GM12878 (cell line): ENCODE results near the gene ARHGAP27. TPM values are rescaled to one million over a fixed set of nuclear protein-coding genes. Genes with fewer than 3 reads are reported as not detected.

Experiments
- ATAC-seq: fragments of 200-7000 bp; cut with Tn5 transposase; 3 replicates; pipeline ENCODE4 v1.9.1; 2020; ENCODE audit warnings: mild to moderate bottlenecking, moderate library complexity
- BruUV-seq: library from RNA; stranded (reverse); fragments of 400-500 nt; replicated peaks from 2 replicates; lab custom pipeline; 2021; lab: Mats Ljungman, UMichigan
- CTCF ChIA-PET: fragments of 300-600 bp; sonication (Branson Sonifier 250); formaldehyde crosslinking; extraction: SDS; loops from one replicate; lab custom pipeline; 2021; ENCODE audit warnings: inconsistent platforms; lab: Yijun Ruan, JAX
- POLR2A ChIA-PET: fragments of 350-600 bp; formaldehyde crosslinking; extraction: SDS; loops from one replicate; lab custom pipeline; 2021; ENCODE audit warnings: inconsistent platforms; lab: Charles Lee
- RAD21 ChIA-PET: fragments of 300-600 bp; sonication (Branson Sonifier 250); formaldehyde crosslinking; loops from one replicate; lab custom pipeline; 2023; ENCODE audit warnings: antibody characterized with exemption; ENCODE audit not compliant: unreplicated experiment; lab: Charles Lee
- SMC1A ChIA-PET: fragments of 300-600 bp; sonication (Branson Sonifier 250); formaldehyde crosslinking; loops from one replicate; lab custom pipeline; 2023; ENCODE audit not compliant: unreplicated experiment, uncharacterized antibody; lab: Charles Lee
- DNase-seq: peaks from one replicate; pipeline ENCODE4 v3.0.0-alpha.2; 2011; ENCODE audit warnings: low read depth, low spot score
- FAIRE-seq: peaks from 3 replicates; lab custom pipeline; 2011; peaks lifted over from hg19 to GRCh38; lab: Jason Lieb, UNC
- H2AFZ ChIP-seq: 2 replicates; pipeline ENCODE4 v1.6.0; 2011; ENCODE audit warnings: low read depth, low read length, control low read depth; ENCODE audit not compliant: control insufficient read depth
- H3K27ac ChIP-seq: 2 replicates; pipeline ENCODE4 v1.5.1; 2011; ENCODE audit warnings: control low read depth; ENCODE audit not compliant: control insufficient read depth, insufficient read depth
- H3K27me3 ChIP-seq, 2 experiments: replicated peaks in 1 of 2; 2 replicates each; pipeline versions ENCODE4 v1.6.0 to v1.6.1; 2011; ENCODE audit warnings: low read length in 1 of 2; ENCODE audit not compliant: control insufficient read depth in 2 of 2, insufficient read depth in 2 of 2
- H3K36me3 ChIP-seq, 2 experiments: 2 replicates each; pipeline ENCODE4 v1.5.1; 2011; ENCODE audit warnings: low read length in 1 of 2; ENCODE audit not compliant: control insufficient read depth in 2 of 2, insufficient read depth in 2 of 2
- H3K4me1 ChIP-seq: 2 replicates; pipeline ENCODE4 v1.6.1; 2011; ENCODE audit warnings: mild to moderate bottlenecking, low read length, moderate library complexity, mixed read lengths; ENCODE audit not compliant: control insufficient read depth, insufficient read depth
- H3K4me2 ChIP-seq: 2 replicates; pipeline ENCODE4 v1.6.0; 2011; ENCODE audit warnings: control low read depth; ENCODE audit not compliant: control insufficient read depth, insufficient read depth
- H3K4me3 ChIP-seq: fragments of 200-600 bp; sonication (generic); 2 replicates; pipeline ENCODE4 v1.5.1; 2016
- H3K79me2 ChIP-seq: 2 replicates; pipeline ENCODE4 v1.6.0; 2011; ENCODE audit warnings: low read length; ENCODE audit not compliant: control insufficient read depth, insufficient read depth
- H3K9ac ChIP-seq: 2 replicates; pipeline ENCODE4 v1.8.0; 2011; ENCODE audit warnings: low read length, control low read depth, mixed read lengths; ENCODE audit not compliant: control insufficient read depth, insufficient read depth
- H3K9me3 ChIP-seq: replicated peaks from 3 replicates; pipeline ENCODE4 v1.5.1; 2011; ENCODE audit warnings: mild to moderate bottlenecking, low read length; ENCODE audit not compliant: control insufficient read depth, insufficient read depth
- H4K20me1 ChIP-seq: 2 replicates; pipeline ENCODE4 v1.6.0; 2011; ENCODE audit not compliant: control insufficient read depth, insufficient read depth
- BACH1 ChIP-seq: fragments of 450-650 bp; IDR thresholded peaks from 2 replicates; pipeline ENCODE4 v1.6.1; 2017; ENCODE audit warnings: mild to moderate bottlenecking, borderline replicate concordance
- ESRRA ChIP-seq: IDR thresholded peaks from 2 replicates; pipeline ENCODE4 v1.6.1; 2012; ENCODE audit warnings: mild to moderate bottlenecking, low read length, improper control_type of control experiment
- HSF1 ChIP-seq: fragments of 150-350 bp; IDR thresholded peaks from 2 replicates; pipeline ENCODE4 v1.6.1; 2014; ENCODE audit warnings: mild to moderate bottlenecking, low read depth, low read length
- LARP7 ChIP-seq: fragments of 450-650 bp; IDR thresholded peaks from 2 replicates; pipeline ENCODE4 v1.6.1; 2017; ENCODE audit warnings: mild to moderate bottlenecking
- MYC ChIP-seq: IDR thresholded peaks from 2 replicates; pipeline ENCODE4 v1.6.1; 2011; ENCODE audit warnings: mild to moderate bottlenecking, low read length, moderate library complexity, inconsistent platforms; ENCODE audit not compliant: insufficient read depth, insufficient replicate concordance, insufficient read length, severe bottlenecking
- NFIC ChIP-seq: IDR thresholded peaks from 2 replicates; pipeline ENCODE4 v1.6.1; 2012; ENCODE audit warnings: low read depth, mild to moderate bottlenecking, inconsistent platforms, low read length, moderate library complexity
- PAX8 ChIP-seq: fragments of 450-650 bp; IDR thresholded peaks from 2 replicates; pipeline ENCODE4 v1.6.1; 2017; ENCODE audit warnings: mild to moderate bottlenecking, moderate library complexity
- POLR2AphosphoS2 ChIP-seq: IDR thresholded peaks from 2 replicates; pipeline ENCODE4 v1.6.1; 2011; ENCODE audit warnings: low read depth, mild to moderate bottlenecking, low read length, improper control_type of control experiment, moderate library complexity
- RUNX3 ChIP-seq: IDR thresholded peaks from 2 replicates; pipeline ENCODE4 v1.6.1; 2012; ENCODE audit warnings: low read length, inconsistent platforms
- SMARCA5 ChIP-seq: fragments of 450-650 bp; IDR thresholded peaks from 2 replicates; pipeline ENCODE4 v1.6.1; 2017; ENCODE audit warnings: mild to moderate bottlenecking
- USF2 ChIP-seq: IDR thresholded peaks from 2 replicates; pipeline ENCODE4 v1.6.1; 2011; ENCODE audit warnings: low read depth, low read length, improper control_type of control experiment, borderline replicate concordance
- ZNF207 ChIP-seq: fragments of 450-650 bp; IDR thresholded peaks from 2 replicates; pipeline ENCODE4 v1.6.1; 2014; ENCODE audit warnings: antibody characterized with exemption, mild to moderate bottlenecking, borderline replicate concordance
- WGBS: methylation state at CpG from one replicate; pipeline ENCODE4 v1.1.6; 2016; ENCODE audit warnings: low lambda C conversion rate; ENCODE audit not compliant: insufficient replicate concordance, insufficient coverage; ENCODE audit errors: missing lambda C conversion rate; 5-methylcytosine and 5-hydroxymethylcytosine counted together
- in situ Hi-C: fragments of 300-500 bp; cut with MboI; formaldehyde crosslinking; loops from 9 replicates; pipeline ENCODE4 v1.14.3; 2018; ENCODE audit warnings: mixed read lengths
- intact Hi-C: fragments of 100-400 bp; cut with micrococcal nuclease; formaldehyde crosslinking; loops from one replicate; pipeline ENCODE4 v1.14.2; 2022; ENCODE audit not compliant: unreplicated experiment
- polyA plus RNA-seq, 11 experiments: library from polyadenylated mRNA; depleted of rRNA in 4 of 11; unstranded in 6 of 11; stranded (reverse) in 5 of 11; fragments of >200 nt; fragmentation: Nextera tagmentation in 4 of 11; fragmentation: Illumina TruSeq in 1 of 11; extraction: Ambion mirVana in 4 of 11; extraction: Trizol in 1 of 11; gene quantifications; 1 replicate in 1 of 11; 2 replicates in 10 of 11; pipeline versions ENCODE4 v1.2.1 to v1.2.3, GENCODE V29; 2011 to 2016; ENCODE audit warnings: inconsistent platforms in 2 of 11, missing spikeins in 2 of 11, low read depth in 1 of 11
- total RNA-seq, 4 experiments: library from RNA; depleted of rRNA in 3 of 4; stranded (reverse); fragments of >200 nt in 3 of 4; fragmentation: Illumina TruSeq in 1 of 4; extraction: Trizol in 1 of 4; gene quantifications; 2 replicates each; pipeline versions ENCODE4 v1.2.1 to v1.2.3, GENCODE V29; 2013 to 2021
- TF ChIP-seq, protein P1 (sequence below): fragments of 450-650 bp; IDR thresholded peaks from 2 replicates; pipeline ENCODE4 v1.6.1; 2018; ENCODE audit warnings: mild to moderate bottlenecking, low read depth, moderate library complexity; ENCODE audit not compliant: partially characterized antibody
- TF ChIP-seq, protein P2 (sequence below): IDR thresholded peaks from 2 replicates; pipeline ENCODE4 v1.6.1; 2012; ENCODE audit warnings: mild to moderate bottlenecking, low read depth, low read length

Gene ARHGAP27
- total and polyA plus RNA-seq, 10 of the 15 experiments (the other 5 are each of a cell fraction or from before 2014, with no cell fraction given): 0.64 to 45.7 (median 17.7) TPM

GRCh38 chr17:45430738-45431530 is 1.7 kb downstream of the ARHGAP27 start:
- Histone ChIP-seq H3K4me3 (peak overlapping the region; percentile 86), H3K9me3 (no peaks in the 10 kb centered on the region), H3K79me2 (peaks cover 3% of the 10 kb centered on the region; the same call in 1 of the 2 replicates), H3K27ac (peak overlapping the region; percentile 71), H3K9ac (peak overlapping the region; percentile 68), H3K4me1 (peaks cover 26% of the 10 kb centered on the region), H3K36me3 (no peaks in the 10 kb centered on the region), H4K20me1 (no peaks in the 10 kb centered on the region), H3K4me2 (peak overlapping the region; percentile 96), H3K27me3 (no peaks in the 10 kb centered on the region), H2AFZ (peak overlapping the region; percentile 76)
- in situ Hi-C loops: no loop called here
- no peak for FAIRE-seq
- 20% methylated on average over 33 of the region's 47 CpGs for WGBS
- peak; percentile 66 for ATAC-seq
- ChIA-PET CTCF (no interaction called here), RAD21 (interaction anchor here (1.0 to 1.7 kb wide), 5 partner anchors 21 to 114 kb away, joined by 3 to 6 read pairs (median 3); partner anchors contain the start of genes MAP3K14 and PLEKHM1), POLR2A (interaction anchor here (0.6 to 1.0 kb wide), 5 partner anchors 16 to 205 kb away, joined by 3 to 5 read pairs (median 3); partner anchors contain the start of gene MAP3K14), SMC1A (interaction anchor here (1.0 kb wide), 1 partner anchor 202 kb away, joined by 3 read pairs; no protein-coding TSS in a partner anchor)
- DNase-seq: no peak
- TSS peak; percentile 55 for BruUV-seq
- intact Hi-C loops: loop anchor here (10.0 kb wide), 1 partner anchor 64 kb away; the partner anchor contains the start of gene PLEKHM1
- TF ChIP-seq ZNF207 (no peak), LARP7 (no peak), BACH1 (no peak), NFIC (no peak), POLR2AphosphoS2 (no peak), PAX8 (no peak), HSF1 (no peak), RUNX3 (peak; percentile 48), ESRRA (no peak), SMARCA5 (peak; percentile 36; the same call in 1 of the 2 replicates), MYC (no peak), USF2 (no peak)
- TF ChIP-seq, protein P1, sequence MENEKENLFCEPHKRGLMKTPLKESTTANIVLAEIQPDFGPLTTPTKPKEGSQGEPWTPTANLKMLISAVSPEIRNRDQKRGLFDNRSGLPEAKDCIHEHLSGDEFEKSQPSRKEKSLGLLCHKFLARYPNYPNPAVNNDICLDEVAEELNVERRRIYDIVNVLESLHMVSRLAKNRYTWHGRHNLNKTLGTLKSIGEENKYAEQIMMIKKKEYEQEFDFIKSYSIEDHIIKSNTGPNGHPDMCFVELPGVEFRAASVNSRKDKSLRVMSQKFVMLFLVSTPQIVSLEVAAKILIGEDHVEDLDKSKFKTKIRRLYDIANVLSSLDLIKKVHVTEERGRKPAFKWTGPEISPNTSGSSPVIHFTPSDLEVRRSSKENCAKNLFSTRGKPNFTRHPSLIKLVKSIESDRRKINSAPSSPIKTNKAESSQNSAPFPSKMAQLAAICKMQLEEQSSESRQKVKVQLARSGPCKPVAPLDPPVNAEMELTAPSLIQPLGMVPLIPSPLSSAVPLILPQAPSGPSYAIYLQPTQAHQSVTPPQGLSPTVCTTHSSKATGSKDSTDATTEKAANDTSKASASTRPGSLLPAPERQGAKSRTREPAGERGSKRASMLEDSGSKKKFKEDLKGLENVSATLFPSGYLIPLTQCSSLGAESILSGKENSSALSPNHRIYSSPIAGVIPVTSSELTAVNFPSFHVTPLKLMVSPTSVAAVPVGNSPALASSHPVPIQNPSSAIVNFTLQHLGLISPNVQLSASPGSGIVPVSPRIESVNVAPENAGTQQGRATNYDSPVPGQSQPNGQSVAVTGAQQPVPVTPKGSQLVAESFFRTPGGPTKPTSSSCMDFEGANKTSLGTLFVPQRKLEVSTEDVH: no peak
- TF ChIP-seq, protein P2, sequence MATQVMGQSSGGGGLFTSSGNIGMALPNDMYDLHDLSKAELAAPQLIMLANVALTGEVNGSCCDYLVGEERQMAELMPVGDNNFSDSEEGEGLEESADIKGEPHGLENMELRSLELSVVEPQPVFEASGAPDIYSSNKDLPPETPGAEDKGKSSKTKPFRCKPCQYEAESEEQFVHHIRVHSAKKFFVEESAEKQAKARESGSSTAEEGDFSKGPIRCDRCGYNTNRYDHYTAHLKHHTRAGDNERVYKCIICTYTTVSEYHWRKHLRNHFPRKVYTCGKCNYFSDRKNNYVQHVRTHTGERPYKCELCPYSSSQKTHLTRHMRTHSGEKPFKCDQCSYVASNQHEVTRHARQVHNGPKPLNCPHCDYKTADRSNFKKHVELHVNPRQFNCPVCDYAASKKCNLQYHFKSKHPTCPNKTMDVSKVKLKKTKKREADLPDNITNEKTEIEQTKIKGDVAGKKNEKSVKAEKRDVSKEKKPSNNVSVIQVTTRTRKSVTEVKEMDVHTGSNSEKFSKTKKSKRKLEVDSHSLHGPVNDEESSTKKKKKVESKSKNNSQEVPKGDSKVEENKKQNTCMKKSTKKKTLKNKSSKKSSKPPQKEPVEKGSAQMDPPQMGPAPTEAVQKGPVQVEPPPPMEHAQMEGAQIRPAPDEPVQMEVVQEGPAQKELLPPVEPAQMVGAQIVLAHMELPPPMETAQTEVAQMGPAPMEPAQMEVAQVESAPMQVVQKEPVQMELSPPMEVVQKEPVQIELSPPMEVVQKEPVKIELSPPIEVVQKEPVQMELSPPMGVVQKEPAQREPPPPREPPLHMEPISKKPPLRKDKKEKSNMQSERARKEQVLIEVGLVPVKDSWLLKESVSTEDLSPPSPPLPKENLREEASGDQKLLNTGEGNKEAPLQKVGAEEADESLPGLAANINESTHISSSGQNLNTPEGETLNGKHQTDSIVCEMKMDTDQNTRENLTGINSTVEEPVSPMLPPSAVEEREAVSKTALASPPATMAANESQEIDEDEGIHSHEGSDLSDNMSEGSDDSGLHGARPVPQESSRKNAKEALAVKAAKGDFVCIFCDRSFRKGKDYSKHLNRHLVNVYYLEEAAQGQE: no peak
